Measurements from ENCODE around the gene FUT6.

DNA sequence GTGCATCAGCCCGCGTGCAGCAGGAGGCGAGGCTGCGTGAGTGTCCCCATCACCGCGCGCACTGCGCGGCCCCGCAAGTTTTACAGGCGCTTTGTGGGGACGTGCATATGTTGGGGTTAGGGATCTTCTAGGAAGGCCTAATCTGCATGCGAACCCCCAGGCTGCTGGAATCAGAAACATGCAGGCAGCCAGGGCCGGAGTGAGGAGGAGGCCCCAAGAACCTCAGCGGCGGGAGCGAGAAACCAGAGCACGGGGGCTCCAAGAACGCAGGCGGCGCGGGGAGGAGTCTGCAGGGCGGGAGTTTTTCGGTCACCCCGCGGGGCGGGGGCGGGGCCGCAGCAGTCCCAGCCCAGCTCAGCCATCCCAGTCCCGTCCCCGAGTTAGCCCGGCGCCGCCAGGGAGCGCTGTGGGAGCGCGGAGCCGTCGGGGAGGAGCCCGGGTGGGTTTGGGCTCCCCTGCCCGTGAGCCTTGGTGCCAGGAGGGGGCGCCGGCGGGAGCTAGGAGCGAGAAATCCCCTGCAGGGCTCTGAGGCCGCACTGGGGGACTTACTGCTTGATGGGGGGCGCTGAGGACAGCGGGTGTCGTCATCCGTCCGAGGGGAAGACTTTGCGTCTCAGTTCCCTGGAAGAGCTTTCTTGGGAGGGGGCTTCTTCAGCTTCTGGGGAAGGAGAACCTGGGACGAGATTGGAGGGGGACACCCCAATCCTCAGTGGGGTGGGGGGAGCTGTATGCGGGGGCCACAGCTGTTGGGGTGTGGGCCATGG, 35.6 kb downstream of the FUT6 start:
- TF ChIP-seq POLR2A (IDR thresholded peaks at IDR 0.05) = no peak
- TF ChIP-seq, protein P1, sequence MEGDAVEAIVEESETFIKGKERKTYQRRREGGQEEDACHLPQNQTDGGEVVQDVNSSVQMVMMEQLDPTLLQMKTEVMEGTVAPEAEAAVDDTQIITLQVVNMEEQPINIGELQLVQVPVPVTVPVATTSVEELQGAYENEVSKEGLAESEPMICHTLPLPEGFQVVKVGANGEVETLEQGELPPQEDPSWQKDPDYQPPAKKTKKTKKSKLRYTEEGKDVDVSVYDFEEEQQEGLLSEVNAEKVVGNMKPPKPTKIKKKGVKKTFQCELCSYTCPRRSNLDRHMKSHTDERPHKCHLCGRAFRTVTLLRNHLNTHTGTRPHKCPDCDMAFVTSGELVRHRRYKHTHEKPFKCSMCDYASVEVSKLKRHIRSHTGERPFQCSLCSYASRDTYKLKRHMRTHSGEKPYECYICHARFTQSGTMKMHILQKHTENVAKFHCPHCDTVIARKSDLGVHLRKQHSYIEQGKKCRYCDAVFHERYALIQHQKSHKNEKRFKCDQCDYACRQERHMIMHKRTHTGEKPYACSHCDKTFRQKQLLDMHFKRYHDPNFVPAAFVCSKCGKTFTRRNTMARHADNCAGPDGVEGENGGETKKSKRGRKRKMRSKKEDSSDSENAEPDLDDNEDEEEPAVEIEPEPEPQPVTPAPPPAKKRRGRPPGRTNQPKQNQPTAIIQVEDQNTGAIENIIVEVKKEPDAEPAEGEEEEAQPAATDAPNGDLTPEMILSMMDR (IDR thresholded peaks at IDR 0.05) = peak; percentile 66 to 98 (median 94)

Measured in esophagus squamous epithelium (tissue), 4 donors.